Stimulated activated CD8-positive, alpha-beta memory T cell treated with anti-CD3 and anti-CD28 coated beads, Interleukin-15, amount 100 ng/mL, for 4 hours (primary cell): Measurements from ENCODE around the gene MAPT.
"Not testable (repeated sequence)": the region's sequence is repeated elsewhere in the genome, so short reads cannot be mapped to it uniquely, and the experiment has no call there.

Experiments used
- DNase-seq, 2 donors: peaks; one replicate each; pipeline ENCODE4 v3.0.0-alpha.2; 2020; ENCODE audit warnings: low read depth in 2 of 2

MAPT gene

GRCh38 chr17:45900723-45901415 is 6.5 kb downstream of the MAPT start:
- DNase-seq: no peak

- no peak for DNase-seq
Observed at GRCh38 chr17:45902892-45903346, 8.6 kb downstream of the MAPT start.

GRCh38 chr17:45904866-45905265 is 10.5 kb downstream of the MAPT start:
- no peak for DNase-seq

- no peak for DNase-seq
Observed at GRCh38 chr17:45905814-45906213, 11.5 kb downstream of the MAPT start.

GRCh38 chr17:45906237-45906636 is 11.9 kb downstream of the MAPT start:
- no peak for DNase-seq

- no peak for DNase-seq
Observed at GRCh38 chr17:45906927-45907622, 12.7 kb downstream of the MAPT start.

GRCh38 chr17:45907750-45908395 is 13.5 kb downstream of the MAPT start:
- DNase-seq: no peak

GRCh38 chr17:45908460-45908859 is 14.1 kb downstream of the MAPT start:
- DNase-seq: no peak

GRCh38 chr17:45908935-45909334 is 14.6 kb downstream of the MAPT start:
- no peak for DNase-seq

- DNase-seq: no peak
Observed at GRCh38 chr17:45910667-45911066, 16.3 kb downstream of the MAPT start.

- no peak for DNase-seq
Observed at GRCh38 chr17:45912319-45912718, 18.0 kb downstream of the MAPT start.

- not testable (repeated sequence) for DNase-seq
Observed at GRCh38 chr17:45913030-45913429, 18.7 kb downstream of the MAPT start.

GRCh38 chr17:45914047-45914717 is 19.8 kb downstream of the MAPT start:
- no peak for DNase-seq

GRCh38 chr17:45915263-45915662 is 20.9 kb downstream of the MAPT start:
- no peak for DNase-seq

- DNase-seq: no peak
Observed at GRCh38 chr17:45917081-45917480, 22.7 kb downstream of the MAPT start.

GRCh38 chr17:45918241-45918745 is 23.9 kb downstream of the MAPT start:
- no peak for DNase-seq

- no peak for DNase-seq
Observed at GRCh38 chr17:45919136-45919535, 24.8 kb downstream of the MAPT start.

GRCh38 chr17:45920083-45920482 is 25.7 kb downstream of the MAPT start:
- DNase-seq: no peak

GRCh38 chr17:45923511-45924268 is 29.3 kb downstream of the MAPT start:
- DNase-seq: no peak

- no peak for DNase-seq
Observed at GRCh38 chr17:45924332-45924820, 30.0 kb downstream of the MAPT start.

- DNase-seq: no peak
Observed at GRCh38 chr17:45925311-45925710, 31.0 kb downstream of the MAPT start.
